Epithelial cell of esophagus (primary cell): ENCODE data around the gene CCDC34.

Experiments
- DNase-seq: peaks from one replicate; pipeline ENCODE4 v3.0.0; 2010; ENCODE audit warnings: low read depth
- H3K4me3 ChIP-seq: 2 replicates; pipeline ENCODE4 v1.5.1; 2011; ENCODE audit warnings: mild to moderate bottlenecking, low read length, control low read depth
- TF ChIP-seq, protein P1 (sequence below): IDR thresholded peaks from 2 replicates; pipeline ENCODE4 v1.5.1; 2011; ENCODE audit warnings: low read depth, mild to moderate bottlenecking, low read length, control low read depth, inconsistent platforms; ENCODE audit not compliant: insufficient read depth; ENCODE audit errors: missing control alignments

Gene CCDC34

DNA sequence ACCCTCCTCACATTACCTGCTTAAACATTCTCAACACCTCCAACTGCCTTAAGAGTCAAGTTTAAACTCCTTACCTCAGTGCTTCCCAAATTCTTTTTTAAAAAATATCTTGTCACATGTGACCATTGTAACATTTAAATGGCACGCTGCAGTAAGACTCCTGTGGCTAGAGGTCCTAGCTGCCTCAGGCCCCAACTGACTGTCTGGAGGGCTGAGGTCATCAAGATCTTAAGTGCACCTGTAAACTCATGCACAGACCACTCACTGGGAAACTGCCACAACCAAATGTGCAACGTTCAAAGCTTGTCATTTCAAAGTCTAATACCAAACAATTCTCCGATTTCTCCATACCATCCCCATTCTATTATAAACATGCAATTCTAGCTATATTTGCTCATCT is 16.4 kb upstream of the CCDC34 start:
- no peak for DNase-seq
- TF ChIP-seq, protein P1, sequence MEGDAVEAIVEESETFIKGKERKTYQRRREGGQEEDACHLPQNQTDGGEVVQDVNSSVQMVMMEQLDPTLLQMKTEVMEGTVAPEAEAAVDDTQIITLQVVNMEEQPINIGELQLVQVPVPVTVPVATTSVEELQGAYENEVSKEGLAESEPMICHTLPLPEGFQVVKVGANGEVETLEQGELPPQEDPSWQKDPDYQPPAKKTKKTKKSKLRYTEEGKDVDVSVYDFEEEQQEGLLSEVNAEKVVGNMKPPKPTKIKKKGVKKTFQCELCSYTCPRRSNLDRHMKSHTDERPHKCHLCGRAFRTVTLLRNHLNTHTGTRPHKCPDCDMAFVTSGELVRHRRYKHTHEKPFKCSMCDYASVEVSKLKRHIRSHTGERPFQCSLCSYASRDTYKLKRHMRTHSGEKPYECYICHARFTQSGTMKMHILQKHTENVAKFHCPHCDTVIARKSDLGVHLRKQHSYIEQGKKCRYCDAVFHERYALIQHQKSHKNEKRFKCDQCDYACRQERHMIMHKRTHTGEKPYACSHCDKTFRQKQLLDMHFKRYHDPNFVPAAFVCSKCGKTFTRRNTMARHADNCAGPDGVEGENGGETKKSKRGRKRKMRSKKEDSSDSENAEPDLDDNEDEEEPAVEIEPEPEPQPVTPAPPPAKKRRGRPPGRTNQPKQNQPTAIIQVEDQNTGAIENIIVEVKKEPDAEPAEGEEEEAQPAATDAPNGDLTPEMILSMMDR, result no peak
- H3K4me3 ChIP-seq, result no peak overlapping the region

DNA sequence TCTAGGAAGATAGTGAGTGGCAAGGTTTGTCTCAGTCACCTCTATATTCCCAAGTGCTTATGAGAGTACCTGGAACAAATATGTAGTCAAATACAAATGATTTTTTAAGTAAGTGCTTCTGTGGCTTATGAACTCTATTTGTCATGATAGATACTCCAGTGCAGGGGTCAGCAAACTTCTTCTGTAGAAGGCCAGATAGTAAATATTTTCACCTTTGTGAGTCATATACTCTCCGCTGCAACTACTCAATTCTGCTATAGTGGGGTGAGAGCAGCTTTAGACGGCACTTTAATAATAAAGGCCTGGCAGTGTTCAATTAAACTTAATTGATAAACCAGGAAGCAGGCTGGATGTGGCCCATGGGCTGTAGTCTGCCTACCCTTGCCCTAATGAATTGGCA is 12.4 kb upstream of the CCDC34 start:
- no peak overlapping the region for H3K4me3 ChIP-seq
- TF ChIP-seq, protein P1, result no peak
- no peak for DNase-seq

DNA sequence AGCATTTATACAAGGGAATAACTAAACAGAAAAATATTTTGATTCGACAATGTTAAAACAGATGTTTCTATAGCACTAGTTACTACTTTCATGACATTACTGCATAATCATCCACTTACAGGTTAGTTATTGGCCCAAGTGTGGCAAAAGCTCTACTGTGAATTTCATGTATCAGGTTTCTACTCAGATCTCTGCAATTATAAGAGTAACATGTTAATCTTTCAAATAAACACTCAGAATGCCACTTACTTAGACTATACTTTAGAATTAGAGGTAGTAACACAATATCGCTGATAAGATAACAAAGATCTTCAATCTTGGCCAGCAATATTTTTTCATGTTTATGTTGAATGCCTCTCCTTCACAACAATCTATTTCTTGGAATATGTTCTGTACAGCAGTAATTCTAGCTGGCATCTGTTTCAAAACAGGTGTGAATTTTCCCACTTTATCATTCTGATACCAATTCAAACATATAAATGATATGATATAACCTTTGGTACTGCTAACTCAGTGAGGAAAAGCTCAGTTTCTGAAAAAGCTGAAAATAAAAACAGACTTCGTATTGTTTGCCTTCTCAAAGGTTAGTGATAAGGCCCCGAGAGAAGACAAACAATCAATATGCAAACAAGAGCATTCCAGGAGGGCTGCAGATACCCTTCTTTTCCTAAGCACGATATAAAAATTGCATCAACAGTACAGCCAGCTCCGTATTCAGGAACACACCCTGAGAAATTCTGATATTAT is 11.0 kb upstream of the CCDC34 start:
- no peak overlapping the region for H3K4me3 ChIP-seq
- TF ChIP-seq, protein P1, result no peak

DNA sequence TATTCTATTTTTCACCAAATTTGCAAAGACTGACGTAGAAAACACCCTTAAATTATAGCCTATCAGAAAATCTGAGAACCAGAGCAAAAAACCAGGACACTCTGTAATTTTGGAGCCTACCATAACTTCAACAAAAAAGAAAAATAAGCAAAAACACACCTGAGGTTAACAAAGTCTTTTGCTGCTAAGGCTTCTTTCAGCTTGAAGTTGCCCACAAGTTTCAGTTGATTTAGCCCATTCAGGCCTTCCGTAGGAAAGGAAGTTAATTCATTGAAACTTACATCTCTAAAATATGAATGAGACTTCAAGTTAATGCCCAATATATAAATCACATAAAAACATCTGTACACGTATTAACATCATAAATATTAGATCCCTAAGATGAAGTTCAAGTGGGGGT is 10.4 kb upstream of the CCDC34 start:
- TF ChIP-seq, protein P1, result no peak
- no peak overlapping the region for H3K4me3 ChIP-seq
- DNase-seq, result no peak

More for the DNA sequence above, 11.0 kb upstream of the CCDC34 start:
- no peak for DNase-seq

DNA sequence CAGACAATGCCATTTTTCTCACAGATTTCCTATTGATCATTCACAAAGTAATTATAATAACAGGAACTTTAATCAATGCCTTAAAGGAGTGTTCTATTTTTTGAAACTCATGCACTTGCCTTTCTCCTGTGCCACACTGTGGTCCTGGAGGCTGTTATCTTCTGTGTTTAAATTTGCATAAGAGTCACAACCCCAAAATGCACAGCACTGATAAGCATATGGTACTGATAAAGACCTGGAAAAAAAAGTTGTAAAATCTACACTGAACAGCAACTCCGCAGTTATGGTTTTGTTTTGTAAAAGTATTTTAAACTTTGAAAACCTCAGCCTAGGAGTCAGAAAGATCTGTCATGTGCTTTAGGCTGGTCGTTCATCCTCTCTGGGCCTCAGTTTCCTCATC is 9.1 kb upstream of the CCDC34 start:
- no peak overlapping the region for H3K4me3 ChIP-seq
- TF ChIP-seq, protein P1, result no peak
- no peak for DNase-seq

DNA sequence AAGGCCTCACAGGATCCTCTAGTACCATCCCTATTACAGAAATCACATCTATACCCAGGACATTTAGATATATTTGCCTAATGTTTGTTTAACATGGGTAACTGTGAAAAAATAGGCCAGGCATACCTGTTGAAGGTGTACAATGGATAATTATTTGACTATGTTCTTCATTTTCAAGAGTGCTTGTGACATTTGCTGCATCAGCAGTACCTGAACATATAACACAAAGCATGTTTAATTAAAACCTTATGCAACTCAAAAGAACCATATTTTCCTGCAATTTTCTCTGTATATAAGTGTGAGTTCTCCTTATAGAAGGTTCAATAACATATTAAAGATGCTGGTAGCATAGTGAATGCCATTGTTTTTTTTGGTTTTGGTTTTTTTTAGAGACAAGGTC is 8.5 kb upstream of the CCDC34 start:
- DNase-seq, result no peak
- no peak overlapping the region for H3K4me3 ChIP-seq
- TF ChIP-seq, protein P1, result no peak

DNA sequence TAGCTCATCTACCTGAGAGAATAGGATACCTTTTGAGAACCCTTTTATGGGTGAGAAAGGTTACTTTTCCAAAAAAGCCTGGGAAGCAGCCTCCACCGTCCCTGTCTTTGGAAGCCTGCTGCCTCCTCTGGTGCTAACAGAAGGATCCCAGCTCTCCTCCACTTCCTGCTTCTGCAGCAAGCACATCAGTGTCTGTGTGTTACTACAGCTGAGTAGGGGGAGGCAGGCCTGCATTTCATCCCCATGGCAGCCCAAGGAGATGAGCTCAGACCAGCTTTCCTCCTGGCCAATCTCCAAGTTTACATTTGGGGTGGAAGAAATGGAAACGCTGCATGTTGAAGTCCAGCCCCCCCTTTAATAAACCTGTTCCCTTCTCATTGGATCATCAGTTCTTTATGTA is 7.4 kb upstream of the CCDC34 start:
- TF ChIP-seq, protein P1, result no peak
- H3K4me3 ChIP-seq, result no peak overlapping the region

More for the DNA sequence above, 7.4 kb upstream of the CCDC34 start:
- no peak for DNase-seq
